OCI-LY3 (cell line): Measurements from ENCODE around the gene PARD3B.

Experiments used
- EZH2phosphoT487 ChIP-seq: fragments of 200-600 bp; shearing (Covaris generic); IDR thresholded peaks from 2 replicates; pipeline ENCODE4 v1.6.1; 2018; ENCODE audit warnings: antibody characterized with exemption, mixed run types, low read depth
- TF ChIP-seq, protein P1 (sequence below): fragments of 200-600, 300-600 bp; sonication (generic); IDR thresholded peaks from 2 replicates; pipeline ENCODE4 v1.5.1; 2014; ENCODE audit warnings: antibody characterized with exemption, low read length, low read depth

GRCh38 chr2:205570648-205571047 lies 1025.4 kb downstream of the PARD3B start:
- TF ChIP-seq, protein P1, sequence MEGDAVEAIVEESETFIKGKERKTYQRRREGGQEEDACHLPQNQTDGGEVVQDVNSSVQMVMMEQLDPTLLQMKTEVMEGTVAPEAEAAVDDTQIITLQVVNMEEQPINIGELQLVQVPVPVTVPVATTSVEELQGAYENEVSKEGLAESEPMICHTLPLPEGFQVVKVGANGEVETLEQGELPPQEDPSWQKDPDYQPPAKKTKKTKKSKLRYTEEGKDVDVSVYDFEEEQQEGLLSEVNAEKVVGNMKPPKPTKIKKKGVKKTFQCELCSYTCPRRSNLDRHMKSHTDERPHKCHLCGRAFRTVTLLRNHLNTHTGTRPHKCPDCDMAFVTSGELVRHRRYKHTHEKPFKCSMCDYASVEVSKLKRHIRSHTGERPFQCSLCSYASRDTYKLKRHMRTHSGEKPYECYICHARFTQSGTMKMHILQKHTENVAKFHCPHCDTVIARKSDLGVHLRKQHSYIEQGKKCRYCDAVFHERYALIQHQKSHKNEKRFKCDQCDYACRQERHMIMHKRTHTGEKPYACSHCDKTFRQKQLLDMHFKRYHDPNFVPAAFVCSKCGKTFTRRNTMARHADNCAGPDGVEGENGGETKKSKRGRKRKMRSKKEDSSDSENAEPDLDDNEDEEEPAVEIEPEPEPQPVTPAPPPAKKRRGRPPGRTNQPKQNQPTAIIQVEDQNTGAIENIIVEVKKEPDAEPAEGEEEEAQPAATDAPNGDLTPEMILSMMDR: no peak
- no peak for TF ChIP-seq EZH2phosphoT487
